GM10248 (cell line): ENCODE results near the gene MAD1L1.

Experiments
- CTCF ChIA-PET: fragments of 300-600 bp; sonication (Branson Sonifier 250); formaldehyde crosslinking; extraction: SDS; loops from one replicate; lab custom pipeline; 2021; ENCODE audit warnings: antibody characterized with exemption; lab: Yijun Ruan, JAX
- POLR2A ChIA-PET: fragments of 350-650 bp; sonication (Branson Sonifier 250); formaldehyde crosslinking; extraction: SDS; loops from one replicate; lab custom pipeline; 2020; ENCODE audit warnings: antibody characterized with exemption; lab: Yijun Ruan, JAX
- DNase-seq: peaks from one replicate; pipeline ENCODE4 v3.0.0; 2012; ENCODE audit errors: extremely low spot score
- TF ChIP-seq, protein P1 (sequence below): IDR thresholded peaks from 2 replicates; pipeline ENCODE4 v1.5.1; 2012; ENCODE audit warnings: mild to moderate bottlenecking, low read depth; ENCODE audit errors: extremely low read depth, missing control alignments, control extremely low read depth

MAD1L1 gene

DNA sequence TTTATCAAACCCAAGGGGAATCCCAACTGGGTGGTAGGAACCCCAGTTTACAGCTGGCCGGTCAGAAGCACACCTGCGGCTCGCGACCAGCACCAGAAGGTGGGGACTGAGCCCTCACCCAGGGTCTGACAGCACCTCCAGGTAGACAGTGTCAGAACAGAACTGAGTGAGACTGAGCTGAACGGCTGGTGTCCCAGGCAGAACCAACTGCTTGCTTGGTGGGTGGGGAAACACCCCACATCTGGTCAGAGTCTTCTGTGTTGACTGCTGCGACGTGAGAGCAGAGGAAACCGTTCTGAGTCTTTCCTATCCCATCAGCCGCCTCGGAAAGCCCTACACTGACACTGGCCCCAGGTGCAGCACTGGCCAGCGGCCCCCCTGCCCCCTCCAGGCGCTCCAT, 160.7 kb downstream of the MAD1L1 start:
- peak; percentile 93 for DNase-seq
- ChIA-PET POLR2A (interaction anchor here (0.9 kb wide), 1 partner anchor 37 kb away, joined by 3 read pairs; no protein-coding TSS in a partner anchor), CTCF (interaction anchor here (0.8 to 1.5 kb wide), 4 partner anchors 10 to 226 kb away, joined by 3 to 7 read pairs (median 3); no protein-coding TSS in a partner anchor)
- TF ChIP-seq, protein P1, sequence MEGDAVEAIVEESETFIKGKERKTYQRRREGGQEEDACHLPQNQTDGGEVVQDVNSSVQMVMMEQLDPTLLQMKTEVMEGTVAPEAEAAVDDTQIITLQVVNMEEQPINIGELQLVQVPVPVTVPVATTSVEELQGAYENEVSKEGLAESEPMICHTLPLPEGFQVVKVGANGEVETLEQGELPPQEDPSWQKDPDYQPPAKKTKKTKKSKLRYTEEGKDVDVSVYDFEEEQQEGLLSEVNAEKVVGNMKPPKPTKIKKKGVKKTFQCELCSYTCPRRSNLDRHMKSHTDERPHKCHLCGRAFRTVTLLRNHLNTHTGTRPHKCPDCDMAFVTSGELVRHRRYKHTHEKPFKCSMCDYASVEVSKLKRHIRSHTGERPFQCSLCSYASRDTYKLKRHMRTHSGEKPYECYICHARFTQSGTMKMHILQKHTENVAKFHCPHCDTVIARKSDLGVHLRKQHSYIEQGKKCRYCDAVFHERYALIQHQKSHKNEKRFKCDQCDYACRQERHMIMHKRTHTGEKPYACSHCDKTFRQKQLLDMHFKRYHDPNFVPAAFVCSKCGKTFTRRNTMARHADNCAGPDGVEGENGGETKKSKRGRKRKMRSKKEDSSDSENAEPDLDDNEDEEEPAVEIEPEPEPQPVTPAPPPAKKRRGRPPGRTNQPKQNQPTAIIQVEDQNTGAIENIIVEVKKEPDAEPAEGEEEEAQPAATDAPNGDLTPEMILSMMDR = no peak

DNA sequence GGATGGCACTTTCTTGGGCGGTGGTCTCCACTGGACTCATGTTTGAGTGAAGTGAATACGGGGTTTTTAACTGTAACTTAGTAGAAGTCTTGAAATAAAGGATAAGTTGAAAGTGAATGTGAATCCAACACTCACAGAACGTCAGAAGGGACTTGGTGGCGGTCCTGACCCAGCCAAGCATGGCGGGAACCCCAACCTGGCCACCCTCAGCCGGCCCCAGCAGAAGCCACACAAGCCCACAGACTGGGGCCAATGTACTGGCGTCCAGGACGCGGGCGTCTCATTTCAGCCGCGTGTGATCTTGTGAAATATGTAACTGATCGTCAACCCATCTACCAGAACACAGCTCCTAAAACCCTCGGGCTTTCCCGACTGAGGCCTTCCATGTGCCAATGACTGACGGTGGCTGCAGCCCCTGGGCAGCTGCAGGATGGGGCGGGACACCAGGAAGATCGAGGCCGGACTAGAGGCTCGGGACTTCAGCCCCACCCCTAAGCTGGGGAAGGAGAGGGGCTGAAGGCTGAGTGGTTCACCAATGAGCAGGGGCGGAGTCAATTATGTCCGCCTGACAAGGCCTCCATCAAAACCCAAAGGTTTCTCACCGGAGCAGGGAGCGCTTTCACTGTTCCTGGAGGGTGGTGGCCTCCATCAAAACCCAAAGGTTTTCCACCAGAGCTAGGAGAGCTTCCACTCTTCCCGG, 161.5 kb downstream of the MAD1L1 start:
- CTCF ChIA-PET = interaction anchor here (0.8 to 2.6 kb wide), 5 partner anchors 16 to 225 kb away, joined by 3 to 10 read pairs (median 3); no protein-coding TSS in a partner anchor
- TF ChIP-seq, protein P1 = no peak
- peak; percentile 44 for DNase-seq
- POLR2A ChIA-PET = interaction anchor here (0.9 kb wide), 1 partner anchor 37 kb away, joined by 3 read pairs; no protein-coding TSS in a partner anchor

DNA sequence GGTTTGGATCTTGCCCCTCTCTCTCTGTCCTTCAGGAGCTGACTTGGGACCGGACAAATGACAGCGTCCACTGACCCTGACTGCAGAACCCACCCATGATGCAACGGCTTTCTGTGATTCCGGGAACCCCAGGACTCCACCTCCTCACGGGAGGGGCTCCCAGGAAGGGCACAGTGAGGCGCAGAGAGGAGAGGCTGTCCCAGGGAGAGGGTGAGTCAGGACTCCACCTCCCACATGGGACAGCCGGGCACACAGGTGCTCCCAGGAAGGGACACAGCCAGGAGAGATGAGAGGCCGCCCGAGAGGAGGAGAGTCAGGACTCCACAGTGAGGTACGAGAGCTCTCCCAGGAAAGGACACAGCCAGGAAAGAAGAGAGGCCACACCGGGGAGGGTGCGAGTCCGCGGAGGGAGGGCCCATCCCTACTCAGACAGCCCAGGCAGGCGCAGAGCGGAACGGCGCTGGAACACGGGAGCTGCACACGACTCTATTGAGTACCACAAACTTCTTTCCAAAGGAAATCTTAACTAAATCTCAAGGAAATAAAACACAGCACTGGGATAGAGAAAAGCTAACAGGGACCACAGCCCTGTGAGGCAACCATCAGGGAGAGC, 162.5 kb downstream of the MAD1L1 start:
- DNase-seq = no peak
- POLR2A ChIA-PET = no interaction called here
- CTCF ChIA-PET = interaction anchor here (1.1 to 2.6 kb wide), 2 partner anchors 15 to 139 kb away, joined by 4 to 10 read pairs; no protein-coding TSS in a partner anchor
- TF ChIP-seq, protein P1 = no peak

DNA sequence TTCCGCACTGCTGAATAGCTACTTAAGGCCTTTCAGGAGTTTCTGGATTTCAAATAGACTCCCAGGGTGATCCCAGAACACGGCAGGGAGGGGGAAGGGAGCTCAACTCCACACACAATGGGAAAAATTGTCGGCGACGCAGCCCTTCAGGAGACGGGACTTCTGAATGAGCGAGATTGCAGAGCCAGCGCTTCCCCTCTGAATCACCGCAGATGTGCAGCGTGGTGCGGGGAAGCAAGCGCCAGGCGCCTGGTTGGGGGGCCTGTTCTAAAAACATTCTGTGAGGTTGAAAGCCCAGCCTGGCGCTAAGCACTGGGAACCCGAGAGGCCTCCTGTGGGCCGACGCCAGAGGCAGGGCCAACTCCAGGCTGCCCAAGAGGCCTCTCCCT, 163.3 kb downstream of the MAD1L1 start:
- DNase-seq = no peak
- ChIA-PET CTCF (interaction anchor here (2.6 kb wide), 1 partner anchor 140 kb away, joined by 10 read pairs; no protein-coding TSS in a partner anchor), POLR2A (no interaction called here)
- TF ChIP-seq, protein P1 = no peak

DNA sequence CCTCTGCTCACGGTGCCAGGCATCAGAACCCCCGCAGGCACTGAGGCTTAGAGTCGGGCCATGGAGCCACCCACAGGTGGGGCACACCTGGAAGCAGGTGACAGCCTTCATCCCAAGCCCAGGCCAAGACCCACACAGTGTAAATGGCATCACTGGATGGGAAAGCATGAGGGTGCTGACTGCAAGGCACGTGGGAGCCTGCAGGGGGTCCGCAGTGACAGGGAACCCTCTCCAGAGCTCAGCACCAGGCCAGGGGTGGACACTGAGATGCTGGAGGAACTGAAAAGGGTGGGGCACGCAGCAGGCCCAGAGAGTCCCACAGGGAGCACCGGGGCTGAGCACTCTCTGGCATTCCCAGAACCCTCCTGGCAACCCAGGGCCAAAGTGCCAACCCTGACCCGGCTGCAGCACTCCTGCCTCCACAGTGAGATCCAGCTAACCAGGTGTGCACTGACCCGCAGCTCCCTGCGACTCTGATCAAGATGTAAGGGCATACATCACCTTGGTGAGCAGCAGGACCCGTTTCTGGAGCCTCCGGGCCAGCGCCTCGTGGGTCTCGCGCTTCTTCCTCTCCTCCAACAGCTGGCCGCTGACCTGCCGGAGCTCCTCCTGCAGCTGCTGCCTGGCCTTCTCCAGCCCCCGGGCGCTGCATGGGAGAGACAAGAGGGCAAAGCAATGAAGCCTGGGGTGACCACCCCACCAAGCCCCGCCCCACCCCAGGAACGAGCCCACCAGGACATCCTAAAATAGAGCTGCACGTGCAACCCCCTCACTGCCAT, 163.9 kb downstream of the MAD1L1 start:
- TF ChIP-seq, protein P1 = no peak
- CTCF ChIA-PET = interaction anchor here (2.6 kb wide), 1 partner anchor 141 kb away, joined by 10 read pairs; no protein-coding TSS in a partner anchor
- POLR2A ChIA-PET = no interaction called here
- no peak for DNase-seq

DNA sequence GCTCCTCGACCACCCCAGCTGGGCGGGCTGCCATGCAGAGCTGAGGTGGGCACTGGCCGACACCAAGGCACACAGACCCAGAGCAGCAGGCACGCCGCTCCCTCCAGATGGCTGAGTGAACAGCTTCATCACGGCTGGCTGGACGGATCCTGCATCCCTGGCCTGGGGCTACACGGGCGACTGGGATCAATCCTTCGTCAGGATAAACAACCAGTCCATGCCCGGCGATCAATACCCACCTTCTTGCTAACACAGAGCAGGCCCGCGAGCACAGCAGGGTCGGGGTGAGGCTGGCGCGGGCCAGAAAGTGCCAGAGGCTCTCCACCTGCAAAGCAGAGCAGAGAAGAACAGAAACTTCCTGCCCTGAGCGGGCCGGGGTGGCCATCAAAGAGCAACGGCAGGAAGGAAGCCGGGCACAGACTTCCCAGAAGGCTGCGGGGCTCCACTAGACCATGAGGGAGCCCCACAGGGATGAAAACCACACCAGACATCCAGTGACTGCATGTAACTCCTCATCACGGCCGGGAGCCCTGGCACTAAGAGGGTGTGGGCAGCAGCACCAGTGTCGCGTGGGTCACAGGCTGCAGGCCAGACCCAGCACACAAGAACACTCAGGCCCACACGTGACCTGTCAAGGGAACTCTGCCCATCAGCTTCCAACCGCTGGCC, 166.4 kb downstream of the MAD1L1 start:
- ChIA-PET CTCF (no interaction called here), POLR2A (no interaction called here)
- DNase-seq = no peak
- TF ChIP-seq, protein P1 = no peak
